Measurements from ENCODE around the gene AMZ2. TPM values are rescaled to one million over a fixed set of nuclear protein-coding genes. Genes with fewer than 3 reads are reported as not detected.
"Not testable (repeated sequence)": the region's sequence is repeated elsewhere in the genome, so short reads cannot be mapped to it uniquely, and the experiment has no call there.

The AMZ2 gene
- total and polyA plus RNA-seq, 8 donors: 1.2 to 73.2 (median 41.5) TPM

DNA sequence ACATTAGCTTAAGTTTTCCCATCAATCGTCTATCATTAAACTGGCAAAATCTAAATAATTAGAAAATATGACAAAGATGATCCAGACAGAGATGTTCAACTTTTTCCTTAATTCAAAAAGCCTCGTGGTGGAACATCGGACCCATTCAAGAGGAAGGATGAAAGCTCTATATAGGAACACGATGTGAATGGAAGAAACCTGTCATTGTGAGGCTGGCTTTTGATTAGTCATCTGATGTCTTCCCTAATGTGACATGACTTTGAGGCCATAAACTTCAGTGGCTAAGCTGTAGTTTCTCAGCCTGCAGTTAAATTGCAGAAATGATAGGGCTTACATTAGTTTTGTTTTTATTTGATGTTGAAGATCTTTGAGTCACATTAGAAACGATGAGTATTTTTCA lies 1.0 kb downstream of the AMZ2 start:
- no peak for DNase-seq
- Histone ChIP-seq H3K4me1 (peaks cover 8 to 30% (median 15%) of the 10 kb centered on the region in 4 donors), H3K27ac (peak overlapping the region in 4 of 5 donors; percentile 94 to 99 (median 98)), H3K27me3 (no peaks in the 10 kb centered on the region), H3K4me3 (peak overlapping the region in 1 of 4 donors; percentile 56), H3K9me3 (no peaks in the 10 kb centered on the region), H3K36me3 (peaks cover 0 to 31% (median 24%) of the 10 kb centered on the region in 4 donors)
- no peak for TF ChIP-seq POLR2A (IDR thresholded peaks at IDR 0.05)
- no peak for TF ChIP-seq EP300 (IDR thresholded peaks at IDR 0.05)
- TF ChIP-seq POLR2AphosphoS5 (IDR thresholded peaks at IDR 0.05): no peak
- TF ChIP-seq CTCF (IDR thresholded peaks at IDR 0.05): no peak
- 57 to 76% (median 74%) methylated on average over 5 of the region's 5 CpGs for WGBS, 5 donors
- intact Hi-C loops (cut with DNase I; ENCODE audit: low total_unique reads): no loop called here

DNA sequence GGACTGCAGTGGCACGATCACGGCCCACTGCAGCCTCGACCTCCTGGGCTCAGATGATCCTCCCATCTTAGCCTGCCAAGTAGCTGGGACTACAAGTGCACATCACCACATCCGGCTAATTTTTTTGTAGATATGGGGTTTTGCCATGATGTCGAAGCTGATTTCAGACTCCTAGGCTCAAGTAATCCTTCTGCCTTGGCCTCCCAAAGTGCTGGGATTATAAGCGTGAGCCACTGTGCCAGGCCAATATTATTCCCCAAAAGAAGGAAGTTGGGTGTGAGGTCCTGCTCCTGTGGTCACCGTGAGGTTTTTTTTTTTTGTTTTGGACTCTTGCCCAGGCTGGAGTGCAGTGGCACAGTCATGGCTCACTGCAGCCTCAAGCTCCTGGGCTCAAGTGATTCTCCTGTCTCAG lies 1.5 kb downstream of the AMZ2 start:
- H3K4me1 ChIP-seq: peaks cover 8 to 30% (median 15%) of the 10 kb centered on the region in 4 donors
- intact Hi-C loops (cut with DNase I; ENCODE audit: low total_unique reads): no loop called here
- no peak for DNase-seq
- H3K27me3 ChIP-seq: no peaks in the 10 kb centered on the region
- no peaks in the 10 kb centered on the region for H3K9me3 ChIP-seq
- 56 to 68% (median 64%) methylated on average over 7 of the region's 7 CpGs for WGBS, 5 donors
- H3K27ac ChIP-seq: peak overlapping the region; percentile 24 to 99 (median 98)
- peaks cover 0 to 34% (median 28%) of the 10 kb centered on the region in 4 donors for H3K36me3 ChIP-seq
- TF ChIP-seq POLR2AphosphoS5 (IDR thresholded peaks at IDR 0.05) (no peak), EP300 (IDR thresholded peaks at IDR 0.05) (no peak), CTCF (IDR thresholded peaks at IDR 0.05) (no peak), POLR2A (IDR thresholded peaks at IDR 0.05) (no peak)
- no peak overlapping the region for H3K4me3 ChIP-seq

DNA sequence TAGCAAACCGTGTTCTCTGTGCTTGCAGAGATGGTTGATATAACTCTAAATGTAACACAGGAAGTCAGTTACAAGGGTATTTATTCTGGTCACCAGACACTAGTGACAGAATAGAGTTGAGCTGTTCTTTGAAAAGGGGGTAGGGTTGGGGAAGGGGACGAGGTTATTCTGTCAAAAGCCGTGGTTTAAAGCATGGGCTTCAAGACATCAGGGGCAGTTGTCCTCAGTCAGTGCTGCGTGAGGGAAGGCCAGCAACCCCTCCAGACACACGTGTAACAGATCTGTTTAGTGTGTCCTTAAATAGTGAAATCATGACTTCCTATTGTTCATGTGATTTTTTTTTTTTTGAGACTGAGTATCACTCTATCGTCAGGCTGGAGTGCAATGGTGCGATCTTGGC lies 5.6 kb downstream of the AMZ2 start:
- Histone ChIP-seq H3K4me1 (peaks cover 2 to 42% (median 18%) of the 10 kb centered on the region in 4 donors), H3K27ac (peak overlapping the region in 3 of 5 donors; percentile 10 to 39 (median 27)), H3K36me3 (peaks cover 3 to 62% (median 57%) of the 10 kb centered on the region in 4 donors)
- H3K9me3 ChIP-seq; intact Hi-C loops (cut with DNase I; ENCODE audit: low total_unique reads); H3K4me3 ChIP-seq; DNase-seq; H3K27me3 ChIP-seq: not testable (repeated sequence)
- WGBS, 5 donors: 76 to 82% (median 77%) methylated on average over 7 of the region's 7 CpGs

GRCh38 chr17:68255151-68255550 lies 7.3 kb downstream of the AMZ2 start:
- peaks cover 0 to 42% (median 17%) of the 10 kb centered on the region in 4 donors for H3K4me1 ChIP-seq
- DNase-seq: no peak
- 81 to 90% (median 85%) methylated on average over 4 of the region's 4 CpGs for WGBS, 5 donors

More at GRCh38 chr17:68255151-68255550, 7.3 kb downstream of the AMZ2 start:
- no peaks in the 10 kb centered on the region for H3K9me3 ChIP-seq
- intact Hi-C loops (cut with DNase I; ENCODE audit: low total_unique reads): no loop called here
- peaks cover 3 to 62% (median 56%) of the 10 kb centered on the region in 4 donors for H3K36me3 ChIP-seq
- no peak for TF ChIP-seq POLR2AphosphoS5 (IDR thresholded peaks at IDR 0.05)
- no peak for TF ChIP-seq EP300 (IDR thresholded peaks at IDR 0.05)
- no peak for TF ChIP-seq POLR2A (IDR thresholded peaks at IDR 0.05)
- no peak for TF ChIP-seq CTCF (IDR thresholded peaks at IDR 0.05)
- no peak overlapping the region for H3K4me3 ChIP-seq
- H3K27me3 ChIP-seq: no peaks in the 10 kb centered on the region
- peak overlapping the region in 3 of 5 donors; percentile 24 to 56 (median 29) for H3K27ac ChIP-seq
